Activated T-helper 9 cell treated with anti-CD3 and anti-CD28 coated beads, Interleukin-2, amount 50 U/mL, for 16 hours (primary cell): ENCODE results near the gene MEGF11.

Experiments used
- DNase-seq: peaks from one replicate; pipeline ENCODE4 v3.0.0-alpha.2; 2020; ENCODE audit warnings: low read depth

The MEGF11 gene

GRCh38 chr15:66112388-66112787, 141.2 kb downstream of the MEGF11 start:
- DNase-seq = no peak

GRCh38 chr15:66111363-66111762, 142.2 kb downstream of the MEGF11 start:
- no peak for DNase-seq

GRCh38 chr15:66110864-66111263, 142.7 kb downstream of the MEGF11 start:
- no peak for DNase-seq

GRCh38 chr15:66109826-66110225, 143.7 kb downstream of the MEGF11 start:
- DNase-seq = no peak

- no peak for DNase-seq
Measured at GRCh38 chr15:66108483-66109265, 144.9 kb downstream of the MEGF11 start.

GRCh38 chr15:66107070-66107469, 146.5 kb downstream of the MEGF11 start:
- DNase-seq = no peak

GRCh38 chr15:66105286-66106265, 148.0 kb downstream of the MEGF11 start:
- no peak for DNase-seq

- no peak for DNase-seq
Measured at GRCh38 chr15:66103293-66103590, 150.3 kb downstream of the MEGF11 start.

- DNase-seq = no peak
Measured at GRCh38 chr15:66102563-66103292, 150.8 kb downstream of the MEGF11 start.

GRCh38 chr15:66101715-66102395, 151.7 kb downstream of the MEGF11 start:
- no peak for DNase-seq

GRCh38 chr15:66100761-66101160, 152.8 kb downstream of the MEGF11 start:
- no peak for DNase-seq

- no peak for DNase-seq
Measured at GRCh38 chr15:66099950-66100671, 153.4 kb downstream of the MEGF11 start.

- DNase-seq = no peak
Measured at GRCh38 chr15:66098022-66098363, 155.6 kb downstream of the MEGF11 start.

- DNase-seq = no peak
Measured at GRCh38 chr15:66097151-66098021, 156.2 kb downstream of the MEGF11 start.

- DNase-seq = no peak
Measured at GRCh38 chr15:66096688-66097058, 156.9 kb downstream of the MEGF11 start.

GRCh38 chr15:66095871-66096687, 157.5 kb downstream of the MEGF11 start:
- no peak for DNase-seq

- DNase-seq = no peak
Measured at GRCh38 chr15:66094331-66094730, 159.2 kb downstream of the MEGF11 start.

- no peak for DNase-seq
Measured at GRCh38 chr15:66092053-66093016, 161.2 kb downstream of the MEGF11 start.
